Trophoblast cell (in vitro differentiated cells and primary cell): ENCODE data around the gene CAND1.

Experiments used
- DNase-seq, 2 donors: peaks; one replicate each; pipeline ENCODE4 v3.0.0-alpha.2; 2016
- H2AFZ ChIP-seq: 2 replicates; pipeline ENCODE4 v1.6.1; 2013; ENCODE audit warnings: low read length, moderate library complexity, mild to moderate bottlenecking; ENCODE audit not compliant: insufficient read depth, poor library complexity
- H2AK5ac ChIP-seq: 2 replicates; pipeline ENCODE4 v1.6.1; 2013; ENCODE audit warnings: mild to moderate bottlenecking, low read length
- H2BK120ac ChIP-seq: 2 replicates; pipeline ENCODE4 v1.6.1; 2013; ENCODE audit warnings: low read length, mild to moderate bottlenecking, moderate library complexity; ENCODE audit not compliant: insufficient read depth, poor library complexity
- H2BK12ac ChIP-seq: 2 replicates; pipeline ENCODE4 v1.6.1; 2013; ENCODE audit warnings: mild to moderate bottlenecking, low read length, moderate library complexity
- H2BK5ac ChIP-seq: 2 replicates; pipeline ENCODE4 v1.6.1; 2013; ENCODE audit warnings: low read length, low read depth, moderate library complexity, mild to moderate bottlenecking; ENCODE audit not compliant: poor library complexity
- H3K14ac ChIP-seq: 2 replicates; pipeline ENCODE4 v1.6.1; 2013; ENCODE audit warnings: mild to moderate bottlenecking, low read length
- H3K18ac ChIP-seq: 2 replicates; pipeline ENCODE4 v1.6.1; 2013; ENCODE audit warnings: mild to moderate bottlenecking, low read length
- H3K23ac ChIP-seq: 2 replicates; pipeline ENCODE4 v1.6.1; 2013; ENCODE audit warnings: low read length
- H3K27ac ChIP-seq: 2 replicates; pipeline ENCODE4 v1.5.1; 2013; ENCODE audit warnings: low read depth, mild to moderate bottlenecking, inconsistent platforms, low read length, moderate library complexity
- H3K27me3 ChIP-seq: 2 replicates; pipeline ENCODE4 v1.6.1; 2013; ENCODE audit warnings: inconsistent platforms, mild to moderate bottlenecking, low read length, moderate library complexity; ENCODE audit not compliant: insufficient read depth
- H3K36me3 ChIP-seq, 2 experiments: 1 replicate in 1 of 2; 2 replicates in 1 of 2; pipeline ENCODE4 v1.6.1; 2013; ENCODE audit warnings: low read length in 2 of 2, mild to moderate bottlenecking in 2 of 2, moderate library complexity in 1 of 2; ENCODE audit not compliant: insufficient read depth in 2 of 2, control insufficient read depth in 1 of 2
- H3K4ac ChIP-seq: 2 replicates; pipeline ENCODE4 v1.6.1; 2013; ENCODE audit warnings: low read depth, mild to moderate bottlenecking, low read length, moderate library complexity
- H3K4me1 ChIP-seq, 2 experiments: 1 replicate in 1 of 2; 2 replicates in 1 of 2; pipeline ENCODE4 v1.6.1; 2013; ENCODE audit warnings: low read length in 2 of 2, mild to moderate bottlenecking in 2 of 2, moderate library complexity in 1 of 2; ENCODE audit not compliant: insufficient read depth in 2 of 2, control insufficient read depth in 1 of 2
- H3K4me2 ChIP-seq: 2 replicates; pipeline ENCODE4 v1.6.1; 2013; ENCODE audit warnings: inconsistent platforms, mild to moderate bottlenecking, low read length, moderate library complexity
- H3K4me3 ChIP-seq: 2 replicates; pipeline ENCODE4 v1.5.1; 2013; ENCODE audit warnings: mild to moderate bottlenecking, low read depth, low read length, inconsistent platforms
- H3K79me1 ChIP-seq: one replicate; pipeline ENCODE4 v1.6.1; 2013; ENCODE audit warnings: low read length
- H3K79me2 ChIP-seq: 2 replicates; pipeline ENCODE4 v1.6.1; 2013; ENCODE audit warnings: low read length, mild to moderate bottlenecking; ENCODE audit not compliant: control insufficient read depth, insufficient read depth, poor library complexity
- H3K9ac ChIP-seq: 2 replicates; pipeline ENCODE4 v1.6.1; 2013; ENCODE audit warnings: mild to moderate bottlenecking, low read length
- H3K9me3 ChIP-seq: 2 replicates; pipeline ENCODE4 v1.6.1; 2013; ENCODE audit warnings: low read depth, mild to moderate bottlenecking, control low read depth, inconsistent platforms, low read length; ENCODE audit not compliant: insufficient read depth
- H4K12ac ChIP-seq: 2 replicates; pipeline ENCODE4 v1.6.1; 2013; ENCODE audit warnings: low read depth, mild to moderate bottlenecking, low read length, moderate library complexity
- H4K8ac ChIP-seq: 2 replicates; pipeline ENCODE4 v1.6.1; 2013; ENCODE audit warnings: low read depth, mild to moderate bottlenecking, low read length, moderate library complexity
- H4K91ac ChIP-seq: one replicate; pipeline ENCODE4 v1.6.1; 2013; ENCODE audit warnings: low read depth, mild to moderate bottlenecking, low read length, moderate library complexity
- WGBS: extraction: QIAGEN DNeasy Blood & Tissue Kit; methylation state at CpG from one replicate; pipeline ENCODE4 v1.1.7; 2013; ENCODE audit warnings: missing lambda C conversion rate; ENCODE audit not compliant: insufficient read length, insufficient coverage; ENCODE audit errors: extremely low coverage; 5-methylcytosine and 5-hydroxymethylcytosine counted together

Gene CAND1

DNA sequence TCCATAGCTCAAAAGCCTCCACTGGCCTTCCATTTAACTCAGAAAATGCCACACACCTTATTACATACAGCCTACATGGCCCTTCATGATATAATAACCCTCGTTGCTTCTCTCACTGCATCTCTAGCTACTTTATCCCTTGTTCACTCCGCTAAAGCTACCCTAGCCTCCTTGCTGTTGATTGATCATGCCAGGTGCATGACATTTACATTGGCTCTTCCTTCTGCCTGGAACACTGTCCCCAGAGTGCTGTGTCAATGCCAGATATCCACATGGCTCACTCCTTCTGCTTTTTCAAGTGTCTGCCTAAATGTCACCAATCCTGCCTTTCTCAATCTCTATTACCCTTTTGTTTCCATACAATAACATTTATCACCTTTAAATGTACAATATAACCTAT, 58.3 kb downstream of the CAND1 start:
- Histone ChIP-seq H3K18ac (no peak overlapping the region), H3K4ac (no peak overlapping the region), H4K12ac (no peak overlapping the region), H3K27me3 (no peaks in the 10 kb centered on the region), H2BK5ac (no peak overlapping the region), H3K4me3 (no peak overlapping the region), H3K4me1 (no peaks in the 10 kb centered on the region), H2BK12ac (no peak overlapping the region), H3K27ac (no peak overlapping the region), H4K91ac (no peak overlapping the region), H3K79me2 (no peaks in the 10 kb centered on the region), H3K23ac (no peak overlapping the region), H2AK5ac (no peak overlapping the region), H3K9ac (no peak overlapping the region), H2AFZ (no peak overlapping the region), H3K4me2 (no peak overlapping the region), H3K79me1 (no peaks in the 10 kb centered on the region), H3K36me3 (peaks cover 13 to 14% of the 10 kb centered on the region in 2 experiments), H3K14ac (no peak overlapping the region), H3K9me3 (peaks cover 10% of the 10 kb centered on the region), H4K8ac (no peak overlapping the region), H2BK120ac (no peak overlapping the region)
- DNase-seq: no peak
- no CpG with 5 or more reads among the region's 2 CpGs for WGBS

DNA sequence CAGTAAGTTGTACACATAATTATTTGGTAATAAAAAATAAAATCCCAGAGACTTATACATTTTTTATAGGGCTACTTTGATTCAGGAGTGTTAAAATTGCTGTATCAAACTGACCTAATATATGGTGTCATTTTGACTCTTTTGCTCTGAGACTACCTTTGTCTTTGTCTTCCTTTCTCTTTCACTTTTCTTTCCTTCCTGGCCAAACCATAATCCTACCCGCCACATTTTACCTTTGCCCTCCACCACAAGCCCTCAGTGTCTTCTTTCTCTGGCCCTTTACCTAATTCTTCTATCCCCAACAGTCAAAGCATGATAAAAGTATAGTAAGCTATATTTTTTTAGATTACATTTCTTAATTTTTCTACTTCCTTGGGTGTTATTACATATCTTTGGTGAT, 62.0 kb downstream of the CAND1 start:
- no peaks in the 10 kb centered on the region for H3K4me1 ChIP-seq
- no peaks in the 10 kb centered on the region for H3K9me3 ChIP-seq
- H2AK5ac ChIP-seq: no peak overlapping the region
- no peak overlapping the region for H4K91ac ChIP-seq
- no peak overlapping the region for H3K4me2 ChIP-seq
- H3K4me3 ChIP-seq: no peak overlapping the region
- H3K4ac ChIP-seq: no peak overlapping the region
- no peak overlapping the region for H3K27ac ChIP-seq
- WGBS: no CpG with 5 or more reads among the region's 1 CpG
- H3K79me2 ChIP-seq: no peaks in the 10 kb centered on the region
- no peak overlapping the region for H2BK120ac ChIP-seq
- no peaks in the 10 kb centered on the region for H3K79me1 ChIP-seq
- no peaks in the 10 kb centered on the region for H3K36me3 ChIP-seq
- no peak overlapping the region for H3K23ac ChIP-seq
- H2BK5ac ChIP-seq: no peak overlapping the region
- H3K14ac ChIP-seq: no peak overlapping the region
- DNase-seq: no peak
- H3K9ac ChIP-seq: no peak overlapping the region
- no peak overlapping the region for H2BK12ac ChIP-seq
- H3K27me3 ChIP-seq: no peaks in the 10 kb centered on the region
- no peak overlapping the region for H4K12ac ChIP-seq
- no peak overlapping the region for H3K18ac ChIP-seq
- H2AFZ ChIP-seq: no peak overlapping the region
- H4K8ac ChIP-seq: no peak overlapping the region

DNA sequence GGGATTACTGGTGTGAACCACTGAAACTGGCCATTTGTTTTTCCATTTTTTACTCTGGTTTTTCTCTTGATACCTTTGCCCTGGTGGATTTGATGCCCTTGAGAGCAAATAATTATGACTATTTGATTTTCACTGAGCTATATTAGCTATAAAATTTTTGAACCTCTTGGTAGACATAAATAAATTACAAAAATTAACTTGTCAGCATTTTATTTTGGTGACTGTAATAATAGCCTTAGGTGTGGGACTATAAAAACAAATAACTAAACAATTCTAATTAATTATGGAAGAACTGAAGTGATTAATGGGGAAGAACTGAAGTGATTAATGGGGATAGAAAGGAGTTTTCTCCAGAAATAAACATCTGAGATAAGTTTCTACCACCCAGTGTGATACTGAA, 62.7 kb downstream of the CAND1 start:
- DNase-seq: no peak
- no peak overlapping the region for H2BK120ac ChIP-seq
- no peak overlapping the region for H3K4ac ChIP-seq
- H3K9me3 ChIP-seq: no peaks in the 10 kb centered on the region
- H2BK5ac ChIP-seq: no peak overlapping the region
- no peak overlapping the region for H4K91ac ChIP-seq
- no peaks in the 10 kb centered on the region for H3K36me3 ChIP-seq
- H3K23ac ChIP-seq: no peak overlapping the region
- no peak overlapping the region for H4K8ac ChIP-seq
- no peak overlapping the region for H3K27ac ChIP-seq
- H4K12ac ChIP-seq: no peak overlapping the region
- no peak overlapping the region for H2AK5ac ChIP-seq
- H3K79me1 ChIP-seq: no peaks in the 10 kb centered on the region
- no peaks in the 10 kb centered on the region for H3K79me2 ChIP-seq
- H3K4me1 ChIP-seq: no peaks in the 10 kb centered on the region
- H3K9ac ChIP-seq: no peak overlapping the region
- no peak overlapping the region for H3K4me2 ChIP-seq
- H3K4me3 ChIP-seq: no peak overlapping the region
- no peak overlapping the region for H3K18ac ChIP-seq
- no peaks in the 10 kb centered on the region for H3K27me3 ChIP-seq
- H2BK12ac ChIP-seq: no peak overlapping the region
- no peak overlapping the region for H3K14ac ChIP-seq
- no peak overlapping the region for H2AFZ ChIP-seq

DNA sequence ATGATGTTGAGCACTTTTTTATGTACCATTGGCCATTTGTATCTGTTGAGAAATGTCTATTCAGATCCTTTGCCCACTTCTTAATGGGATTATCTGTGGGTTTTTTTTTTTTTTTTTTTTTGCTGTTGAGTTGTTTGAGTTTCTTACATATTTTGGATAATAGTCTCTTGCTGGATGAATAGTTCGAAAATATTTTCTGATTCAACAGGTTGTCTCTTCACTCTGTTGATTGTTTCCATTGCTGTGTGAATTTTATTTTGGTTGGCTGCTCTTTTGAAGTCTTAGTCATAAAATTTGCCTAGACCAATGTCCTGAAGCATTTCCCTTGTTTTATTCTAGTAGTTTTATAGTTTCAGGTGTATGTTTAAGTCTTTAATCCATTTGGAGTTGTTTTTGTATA, 64.5 kb downstream of the CAND1 start:
- Histone ChIP-seq H3K79me2 (no peaks in the 10 kb centered on the region), H3K27me3 (no peaks in the 10 kb centered on the region), H2AK5ac (no peak overlapping the region), H4K12ac (no peak overlapping the region), H2BK5ac (no peak overlapping the region), H3K4me3 (no peak overlapping the region), H3K27ac (no peak overlapping the region), H3K4ac (no peak overlapping the region), H3K36me3 (no peaks in the 10 kb centered on the region), H3K18ac (no peak overlapping the region), H3K4me1 (no peaks in the 10 kb centered on the region), H3K9ac (no peak overlapping the region), H3K79me1 (no peaks in the 10 kb centered on the region), H2BK12ac (no peak overlapping the region), H3K9me3 (no peaks in the 10 kb centered on the region), H2BK120ac (no peak overlapping the region), H2AFZ (no peak overlapping the region), H3K4me2 (no peak overlapping the region), H3K14ac (no peak overlapping the region), H3K23ac (no peak overlapping the region), H4K91ac (no peak overlapping the region), H4K8ac (no peak overlapping the region)
- no peak for DNase-seq
- WGBS: no CpG with 5 or more reads among the region's 1 CpG

DNA sequence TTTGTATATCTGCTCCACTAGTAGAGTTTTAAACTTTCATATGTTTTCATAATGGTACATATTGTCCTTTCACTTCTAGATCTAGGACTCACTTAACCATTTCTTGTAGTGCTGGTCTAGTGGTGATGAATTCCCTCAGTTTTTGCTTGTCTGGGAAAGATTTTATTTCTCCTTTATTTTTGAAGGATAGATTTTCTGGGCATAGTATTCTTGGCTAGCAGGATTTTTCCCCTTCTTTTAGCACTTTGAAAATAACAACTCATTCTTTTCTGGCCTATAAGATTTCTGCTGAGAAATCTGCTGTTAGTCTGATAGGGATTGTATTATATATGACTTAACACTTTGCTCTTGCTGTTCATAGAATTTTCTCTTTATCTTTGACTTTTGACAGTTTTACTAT, 69.3 kb downstream of the CAND1 start:
- Histone ChIP-seq H3K9me3 (peaks cover 3% of the 10 kb centered on the region), H3K18ac (no peak overlapping the region), H3K27me3 (no peaks in the 10 kb centered on the region), H2BK120ac (no peak overlapping the region), H4K91ac (no peak overlapping the region), H3K79me1 (no peaks in the 10 kb centered on the region), H2AFZ (no peak overlapping the region), H3K23ac (no peak overlapping the region), H3K4me1 (no peaks in the 10 kb centered on the region), H3K79me2 (no peaks in the 10 kb centered on the region), H3K4me3 (no peak overlapping the region), H4K12ac (no peak overlapping the region), H3K36me3 (no peaks in the 10 kb centered on the region), H2AK5ac (no peak overlapping the region), H3K27ac (no peak overlapping the region), H3K4ac (no peak overlapping the region), H4K8ac (no peak overlapping the region), H2BK5ac (no peak overlapping the region), H2BK12ac (no peak overlapping the region), H3K9ac (no peak overlapping the region), H3K14ac (no peak overlapping the region), H3K4me2 (no peak overlapping the region)
- DNase-seq: no peak
